Measurements from ENCODE around the gene FAHD2A.

The FAHD2A gene

GRCh38 chr2:95356821-95357700 lies 45.4 kb upstream of the FAHD2A start:
- Histone ChIP-seq H3K9me2 (replicated peaks; ENCODE audit: low read depth, low read length) (no peaks in the 10 kb centered on the region), H3K4me3 (ENCODE audit: low read length, poor library complexity, severe bottlenecking) (no peak overlapping the region), H3K4me2 (ENCODE audit: low read depth, low read length, poor library complexity, severe bottlenecking) (no peak overlapping the region), H4K20me1 (ENCODE audit: insufficient read depth, low read length, poor library complexity, severe bottlenecking) (no peaks in the 10 kb centered on the region), H3K79me2 (ENCODE audit: insufficient read depth, low read length) (no peaks in the 10 kb centered on the region), H3K27me3 (ENCODE audit: insufficient read depth, low read length, poor library complexity, severe bottlenecking) (no peaks in the 10 kb centered on the region), H3K9ac (ENCODE audit: low read depth, low read length, poor library complexity, severe bottlenecking) (no peak overlapping the region), H2AFZ (ENCODE audit: low read length) (no peak overlapping the region), H3K9me3 (ENCODE audit: insufficient read depth, low read depth, low read length) (no peaks in the 10 kb centered on the region; the same call in 1 of the 2 replicates), H3K36me3 (ENCODE audit: insufficient read depth, low read length) (no peaks in the 10 kb centered on the region), H3K4me1 (ENCODE audit: insufficient read depth, low read length, poor library complexity, severe bottlenecking) (no peaks in the 10 kb centered on the region), H3F3A (ENCODE audit: low read depth) (no peaks in the 10 kb centered on the region)
- TF ChIP-seq CTCF (conservative IDR thresholded peaks at IDR 0.05; ENCODE audit: low read length): no peak
- TF ChIP-seq EZH2phosphoT487 (IDR thresholded peaks at IDR 0.05; ENCODE audit: borderline replicate concordance): no peak

GRCh38 chr2:95357717-95358280 lies 44.7 kb upstream of the FAHD2A start:
- H3K4me1 ChIP-seq (ENCODE audit: insufficient read depth, low read length, poor library complexity, severe bottlenecking): no peaks in the 10 kb centered on the region
- no peaks in the 10 kb centered on the region for H3F3A ChIP-seq (ENCODE audit: low read depth)
- no peaks in the 10 kb centered on the region for H3K79me2 ChIP-seq (ENCODE audit: insufficient read depth, low read length)
- H3K9ac ChIP-seq (ENCODE audit: low read depth, low read length, poor library complexity, severe bottlenecking): no peak overlapping the region
- no peaks in the 10 kb centered on the region for H3K36me3 ChIP-seq (ENCODE audit: insufficient read depth, low read length)
- H4K20me1 ChIP-seq (ENCODE audit: insufficient read depth, low read length, poor library complexity, severe bottlenecking): no peaks in the 10 kb centered on the region
- H2AFZ ChIP-seq (ENCODE audit: low read length): no peak overlapping the region
- TF ChIP-seq CTCF (conservative IDR thresholded peaks at IDR 0.05; ENCODE audit: low read length): no peak
- no peak for TF ChIP-seq EZH2phosphoT487 (IDR thresholded peaks at IDR 0.05; ENCODE audit: borderline replicate concordance)
- H3K4me3 ChIP-seq (ENCODE audit: low read length, poor library complexity, severe bottlenecking): no peak overlapping the region
- H3K9me2 ChIP-seq (replicated peaks; ENCODE audit: low read depth, low read length): no peaks in the 10 kb centered on the region
- H3K27me3 ChIP-seq (ENCODE audit: insufficient read depth, low read length, poor library complexity, severe bottlenecking): no peaks in the 10 kb centered on the region
- H3K9me3 ChIP-seq (ENCODE audit: insufficient read depth, low read depth, low read length): no peaks in the 10 kb centered on the region
- no peak overlapping the region for H3K4me2 ChIP-seq (ENCODE audit: low read depth, low read length, poor library complexity, severe bottlenecking)

GRCh38 chr2:95359031-95359430 lies 43.5 kb upstream of the FAHD2A start:
- Histone ChIP-seq H4K20me1 (ENCODE audit: insufficient read depth, low read length, poor library complexity, severe bottlenecking) (no peaks in the 10 kb centered on the region), H3K9ac (ENCODE audit: low read depth, low read length, poor library complexity, severe bottlenecking) (no peak overlapping the region), H3K36me3 (ENCODE audit: insufficient read depth, low read length) (no peaks in the 10 kb centered on the region), H3K27me3 (ENCODE audit: insufficient read depth, low read length, poor library complexity, severe bottlenecking) (no peaks in the 10 kb centered on the region), H3K79me2 (ENCODE audit: insufficient read depth, low read length) (no peaks in the 10 kb centered on the region), H3K9me3 (ENCODE audit: insufficient read depth, low read depth, low read length) (no peaks in the 10 kb centered on the region), H3K4me3 (ENCODE audit: low read length, poor library complexity, severe bottlenecking) (no peak overlapping the region), H3K9me2 (replicated peaks; ENCODE audit: low read depth, low read length) (no peaks in the 10 kb centered on the region), H3F3A (ENCODE audit: low read depth) (no peaks in the 10 kb centered on the region), H3K4me2 (ENCODE audit: low read depth, low read length, poor library complexity, severe bottlenecking) (no peak overlapping the region), H3K4me1 (ENCODE audit: insufficient read depth, low read length, poor library complexity, severe bottlenecking) (no peaks in the 10 kb centered on the region), H2AFZ (ENCODE audit: low read length) (no peak overlapping the region)
- TF ChIP-seq CTCF (conservative IDR thresholded peaks at IDR 0.05; ENCODE audit: low read length) (no peak), EZH2phosphoT487 (IDR thresholded peaks at IDR 0.05; ENCODE audit: borderline replicate concordance) (no peak)

Data from Loucy (cell line).